Mucosa of descending colon (tissue), 3 donors: ENCODE measurements around the gene CALN1. TPM values are rescaled to one million over a fixed set of nuclear protein-coding genes. Genes with fewer than 3 reads are reported as not detected.

Experiments
- ATAC-seq: fragments of 200-7000 bp; cut with Tn5 transposase; one replicate; pipeline ENCODE4 v1.9.1; 2020; ENCODE audit warnings: mild to moderate bottlenecking, moderate library complexity
- DNase-seq, 3 donors: peaks; one replicate each; pipeline ENCODE4 v3.0.0-alpha.2; 2020
- H3K36me3 ChIP-seq: fragments of 200-600 bp; one replicate; pipeline ENCODE4 v1.8.0; 2021; ENCODE audit warnings: low read depth, mild to moderate bottlenecking
- H3K4me1 ChIP-seq: fragments of 200-600 bp; one replicate; pipeline ENCODE4 v1.8.0; 2021; ENCODE audit warnings: low read depth, mild to moderate bottlenecking
- H3K4me3 ChIP-seq: fragments of 200-600 bp; one replicate; pipeline ENCODE4 v1.8.0; 2021; ENCODE audit warnings: mild to moderate bottlenecking
- H3K9me3 ChIP-seq: fragments of 200-600 bp; one replicate; pipeline ENCODE4 v1.8.0; 2021; ENCODE audit warnings: mild to moderate bottlenecking
- CTCF ChIP-seq: fragments of 200-600 bp; IDR thresholded peaks from one replicate; pipeline ENCODE4 v1.8.0; 2022; ENCODE audit warnings: antibody characterized with exemption, mild to moderate bottlenecking
- intact Hi-C, 2 donors: fragments of 100-400 bp; cut with DNase I in 1 of 2; cut with micrococcal nuclease in 1 of 2; formaldehyde crosslinking; loops; one replicate each; pipeline versions ENCODE4 v1.11.0 to v1.11.1; 2022; cut with DNase I, micrococcal nuclease
- total RNA-seq, 3 donors: library from RNA; stranded (reverse); fragmentation: NEBNext Ultra II Directional in 2 of 3; extraction: Animal tissue kit (Norgen Biotek cat#: 25700) in 2 of 3; gene quantifications; one replicate each; pipeline versions ENCODE4 v1.2.1 to v1.2.4, GENCODE V29; 2021 to 2023
- donor health status: DM: no; HTN: no; CAD: no; lungs with moderate emphysema.
- donor health status: DM: no; HTN: no; CAD: no.
- donor health status: DM: no; HTN: yes; CAD: no.

CALN1 gene
- total RNA-seq, 3 donors from 2014 or later = not detected

DNA sequence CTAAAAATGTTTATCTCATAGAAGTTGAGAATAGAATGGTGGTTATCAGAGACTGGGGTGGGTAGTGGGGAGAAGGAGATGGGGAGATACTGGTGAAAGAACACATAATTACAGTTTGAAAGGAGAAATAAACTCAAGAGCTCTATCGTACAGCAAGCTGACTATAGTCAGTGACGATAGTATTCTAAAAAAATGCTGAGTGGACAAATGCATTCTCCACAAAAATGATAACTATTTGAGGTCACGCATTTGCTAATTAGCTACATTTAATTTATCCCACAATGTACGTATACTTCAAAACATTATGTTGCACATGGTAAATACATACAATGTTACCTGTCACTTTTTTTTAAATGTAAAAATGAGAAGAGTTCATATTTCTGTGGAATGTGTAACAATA lies 507.7 kb downstream of the CALN1 start:
- ATAC-seq (no peak), DNase-seq (no peak)
- peaks cover 58% of the 10 kb centered on the region for H3K9me3 ChIP-seq
- TF ChIP-seq CTCF = no peak
- no peak overlapping the region for H3K4me3 ChIP-seq
- H3K36me3 ChIP-seq = no peaks in the 10 kb centered on the region
- no peaks in the 10 kb centered on the region for H3K4me1 ChIP-seq
- intact Hi-C loops = no loop called here

- intact Hi-C loops = no loop called here
- H3K4me3 ChIP-seq = no peak overlapping the region
- TF ChIP-seq CTCF = no peak
- no peaks in the 10 kb centered on the region for H3K36me3 ChIP-seq
- H3K4me1 ChIP-seq = no peaks in the 10 kb centered on the region
- H3K9me3 ChIP-seq = peaks cover 66% of the 10 kb centered on the region
- DNase-seq (no peak), ATAC-seq (no peak)
These were observed 511.6 kb downstream of the CALN1 start for GRCh38 chr7:71900556-71900955.

GRCh38 chr7:71896535-71896934 lies 515.6 kb downstream of the CALN1 start:
- DNase-seq (no peak), ATAC-seq (no peak)
- H3K4me3 ChIP-seq = no peak overlapping the region
- H3K4me1 ChIP-seq = no peaks in the 10 kb centered on the region
- peaks cover 74% of the 10 kb centered on the region for H3K9me3 ChIP-seq
- H3K36me3 ChIP-seq = no peaks in the 10 kb centered on the region
- TF ChIP-seq CTCF = no peak
- intact Hi-C loops = no loop called here

DNA sequence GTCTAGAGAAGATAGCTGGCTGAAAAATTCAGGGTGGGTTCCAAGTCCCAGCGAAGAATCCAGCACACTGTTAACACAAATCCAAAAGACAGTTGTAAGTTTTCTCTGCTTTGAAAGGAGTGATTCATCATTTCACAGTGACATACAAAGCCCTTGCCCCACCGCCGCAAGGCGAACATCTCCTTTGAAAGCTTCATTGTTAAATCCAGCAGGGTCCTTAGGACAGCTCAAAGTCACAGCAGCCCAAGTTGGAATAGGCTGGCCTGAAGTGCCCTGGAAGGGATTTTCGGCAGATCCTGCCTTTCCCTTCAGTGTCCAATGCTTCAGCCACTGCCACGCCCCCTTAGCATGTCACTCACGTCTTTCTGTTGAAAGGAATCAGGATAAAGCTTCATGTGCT lies 526.1 kb downstream of the CALN1 start:
- ATAC-seq (no peak), DNase-seq (no peak)
- no peak overlapping the region for H3K4me3 ChIP-seq
- no peaks in the 10 kb centered on the region for H3K36me3 ChIP-seq
- H3K9me3 ChIP-seq = peaks cover 75% of the 10 kb centered on the region
- H3K4me1 ChIP-seq = no peaks in the 10 kb centered on the region
- intact Hi-C loops = no loop called here
- no peak for TF ChIP-seq CTCF

GRCh38 chr7:71885487-71885886 lies 526.7 kb downstream of the CALN1 start:
- intact Hi-C loops = no loop called here
- DNase-seq = no peak

More at GRCh38 chr7:71885487-71885886, 526.7 kb downstream of the CALN1 start:
- Histone ChIP-seq H3K4me1 (no peaks in the 10 kb centered on the region), H3K9me3 (peaks cover 76% of the 10 kb centered on the region), H3K4me3 (no peak overlapping the region), H3K36me3 (no peaks in the 10 kb centered on the region)
- no peak for TF ChIP-seq CTCF
- ATAC-seq = no peak
